Amniotic stem cell (primary cell): ENCODE results near the gene AATF.

Experiments used
- DNase-seq: peaks from one replicate; lab custom pipeline; 2025; lab: John Stamatoyannopoulos, UW

AATF gene

GRCh38 chr17:36941265-36942010, 7.3 kb upstream of the AATF start:
- DNase-seq, result no peak

DNA sequence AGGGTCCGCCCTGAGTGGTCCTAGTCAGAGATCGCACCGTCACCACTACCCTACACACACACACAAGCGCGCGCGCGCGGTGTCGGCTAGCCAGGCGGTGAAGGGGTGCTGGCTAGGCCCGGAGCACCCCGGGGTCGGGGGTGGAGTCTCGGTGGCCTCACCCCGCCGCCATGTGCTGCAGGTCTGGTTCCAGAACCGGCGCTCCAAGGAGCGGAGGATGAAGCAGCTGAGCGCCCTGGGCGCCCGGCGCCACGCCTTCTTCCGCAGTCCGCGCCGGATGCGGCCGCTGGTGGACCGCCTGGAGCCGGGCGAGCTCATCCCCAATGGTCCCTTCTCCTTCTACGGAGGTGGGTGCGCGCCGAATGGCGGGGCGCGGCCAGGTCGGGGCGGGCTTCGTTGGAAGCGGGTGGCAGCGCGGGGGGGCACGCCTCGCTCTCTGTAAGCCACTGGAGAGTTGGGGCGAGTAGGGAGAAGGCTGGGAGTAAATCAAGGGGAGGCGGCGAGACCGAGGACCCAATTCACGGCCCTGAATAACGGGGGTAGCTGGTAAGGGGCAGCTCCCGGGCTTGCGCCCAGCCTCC, 6.6 kb upstream of the AATF start:
- DNase-seq, result no peak

GRCh38 chr17:36942631-36943125, 6.1 kb upstream of the AATF start:
- DNase-seq, result no peak

GRCh38 chr17:36943250-36944191, 5.2 kb upstream of the AATF start:
- no peak for DNase-seq

DNA sequence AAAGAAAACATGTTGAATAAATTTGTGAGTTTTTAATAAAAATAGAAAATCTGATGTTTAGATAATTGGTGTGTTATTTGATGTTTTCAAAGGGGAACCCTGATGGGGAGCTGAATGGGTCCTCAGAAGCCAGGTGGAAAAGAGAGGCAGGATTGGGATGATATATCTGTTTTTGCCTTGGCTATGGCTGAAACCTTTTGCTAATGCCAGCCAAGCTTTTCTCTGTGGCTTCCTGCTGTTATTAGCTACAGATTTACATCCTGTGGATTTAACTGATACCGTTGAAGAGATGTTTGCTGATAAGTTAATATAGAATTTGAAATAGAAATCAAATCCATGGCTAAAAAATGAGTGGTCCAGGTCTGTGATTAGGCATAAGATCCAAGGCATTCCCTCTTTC, 4.2 kb upstream of the AATF start:
- DNase-seq, result no peak

DNA sequence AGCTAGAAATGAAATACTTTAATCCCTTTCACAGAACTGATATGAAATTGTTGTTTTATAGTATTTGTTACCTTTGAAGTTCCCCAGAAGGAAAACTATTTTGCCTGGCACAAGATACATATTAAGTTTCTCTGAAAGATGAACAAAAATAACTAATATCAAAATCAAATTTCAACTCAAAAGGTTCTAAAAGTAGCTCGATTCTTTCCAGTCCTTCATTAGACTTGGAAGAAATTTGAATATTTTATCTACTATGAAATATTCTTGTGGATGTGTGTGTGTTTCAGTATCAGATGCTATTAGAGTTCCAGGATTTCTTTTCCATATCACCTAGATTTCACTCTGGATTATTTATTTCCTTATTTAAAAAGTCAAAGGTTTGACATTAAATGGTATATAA, 3.6 kb upstream of the AATF start:
- no peak for DNase-seq

DNA sequence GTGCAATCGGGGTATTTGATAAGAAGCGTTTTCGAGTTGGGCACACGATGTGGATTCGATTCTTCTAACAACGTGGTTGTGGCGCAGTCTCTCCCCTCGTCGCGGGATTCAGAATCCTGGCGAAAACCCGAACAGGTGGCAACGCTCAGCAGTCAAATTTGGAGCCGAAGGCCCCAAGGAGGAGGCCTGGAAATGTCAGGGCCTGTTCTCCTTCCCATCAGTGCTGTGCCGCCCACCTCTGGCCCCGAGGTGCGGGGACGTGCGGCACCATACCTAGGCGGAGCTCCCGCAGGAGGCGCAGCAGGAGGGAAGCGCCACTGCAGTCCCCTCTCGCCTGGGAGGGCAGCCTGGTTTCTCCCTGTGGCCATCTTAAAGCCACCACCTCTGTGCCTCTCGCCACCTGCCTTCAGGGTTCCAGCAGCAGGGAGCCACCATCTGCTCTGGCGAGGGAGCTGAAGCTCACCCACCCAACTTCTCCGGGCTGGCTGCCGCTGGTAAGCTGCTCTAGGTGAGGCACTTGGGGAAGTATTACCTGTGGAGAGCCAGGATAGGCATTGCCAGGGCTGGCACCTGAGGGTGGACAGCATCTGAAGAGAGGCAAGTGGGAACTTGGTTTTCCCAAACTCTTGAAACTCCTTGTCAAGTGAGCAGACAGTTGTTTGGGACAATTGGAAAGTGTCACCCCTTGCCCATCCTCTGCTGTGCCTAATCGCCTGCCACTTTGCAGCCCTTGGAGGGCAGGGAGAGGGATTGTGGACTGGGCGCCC, 2.6 kb upstream of the AATF start:
- no peak for DNase-seq

DNA sequence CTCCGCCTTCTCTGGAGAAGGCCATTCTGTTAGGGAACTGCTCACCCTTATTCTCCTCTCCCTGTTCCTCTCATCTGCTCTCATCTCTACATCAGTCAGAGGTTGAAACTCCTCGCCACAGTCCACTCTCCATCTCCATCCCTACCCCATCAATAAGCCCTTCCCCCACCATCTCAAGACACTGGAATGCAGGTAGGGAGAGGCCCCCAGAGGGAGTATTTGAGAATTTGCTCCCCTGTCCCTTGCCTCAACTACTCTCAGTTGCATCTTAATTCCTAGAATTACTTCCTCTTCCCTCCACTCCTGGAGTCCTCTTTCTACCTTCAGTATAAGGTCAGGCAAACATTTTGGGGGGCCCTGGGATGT, 2.0 kb upstream of the AATF start:
- DNase-seq, result no peak

GRCh38 chr17:36947922-36948716, 635 bp upstream of the AATF start:
- DNase-seq, result no peak

GRCh38 chr17:36949461-36949927, 740 bp downstream of the AATF start:
- DNase-seq, result no peak

- no peak for DNase-seq
These were observed 1.3 kb downstream of the AATF start for GRCh38 chr17:36950027-36950426.

GRCh38 chr17:36951084-36951789, 2.5 kb downstream of the AATF start:
- DNase-seq, result no peak

GRCh38 chr17:36971508-36971907, 22.8 kb downstream of the AATF start:
- no peak for DNase-seq

- DNase-seq, result no peak
These were observed 23.5 kb downstream of the AATF start for GRCh38 chr17:36972186-36972700.

GRCh38 chr17:36972905-36973304, 24.2 kb downstream of the AATF start:
- DNase-seq, result no peak

DNA sequence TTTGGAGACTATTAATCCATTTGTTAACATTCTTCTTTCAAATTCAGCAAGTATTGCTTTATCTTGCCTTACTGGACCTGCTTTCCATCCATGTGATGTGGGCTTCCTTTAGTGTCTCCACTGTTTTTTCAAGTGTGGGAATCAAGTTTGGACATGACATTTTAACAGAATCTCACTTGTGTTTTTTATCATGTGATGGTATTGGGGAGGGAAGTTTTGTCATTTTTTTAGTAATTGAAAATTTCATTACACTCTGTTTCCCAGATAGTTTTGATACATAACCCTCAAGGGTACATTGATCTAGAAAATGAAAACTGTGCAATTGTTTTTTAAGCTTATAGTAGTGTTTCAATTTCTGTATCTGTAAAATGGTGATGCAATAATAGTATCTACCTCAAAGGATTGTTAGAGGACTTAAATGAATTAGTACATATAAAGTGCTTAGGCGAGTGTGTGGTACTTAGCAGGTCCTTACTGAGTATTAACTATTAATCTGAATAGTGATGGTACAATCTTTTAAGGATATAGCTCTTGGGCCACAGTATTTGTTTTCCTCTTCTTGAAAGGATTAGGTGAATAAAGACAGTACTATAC, 27.3 kb downstream of the AATF start:
- DNase-seq, result no peak

DNA sequence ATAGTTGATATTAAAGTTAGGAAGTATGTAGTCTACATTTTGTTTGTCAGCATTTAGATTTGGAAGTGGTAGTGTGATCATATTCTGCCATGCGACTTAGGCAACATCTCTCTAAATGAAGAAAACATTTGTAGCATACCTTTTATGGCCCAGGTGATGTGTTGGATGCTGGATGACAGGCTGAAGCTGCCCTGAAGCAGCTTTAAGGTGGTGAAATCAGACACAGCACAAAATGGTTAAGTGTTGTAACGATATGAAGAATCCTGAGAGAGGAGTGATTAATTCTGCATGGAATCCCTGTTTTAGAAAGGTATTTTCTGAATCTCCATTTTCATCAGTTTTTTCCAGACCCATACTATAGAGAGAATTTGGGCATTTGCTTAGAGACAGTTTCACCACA, 28.3 kb downstream of the AATF start:
- no peak for DNase-seq

DNA sequence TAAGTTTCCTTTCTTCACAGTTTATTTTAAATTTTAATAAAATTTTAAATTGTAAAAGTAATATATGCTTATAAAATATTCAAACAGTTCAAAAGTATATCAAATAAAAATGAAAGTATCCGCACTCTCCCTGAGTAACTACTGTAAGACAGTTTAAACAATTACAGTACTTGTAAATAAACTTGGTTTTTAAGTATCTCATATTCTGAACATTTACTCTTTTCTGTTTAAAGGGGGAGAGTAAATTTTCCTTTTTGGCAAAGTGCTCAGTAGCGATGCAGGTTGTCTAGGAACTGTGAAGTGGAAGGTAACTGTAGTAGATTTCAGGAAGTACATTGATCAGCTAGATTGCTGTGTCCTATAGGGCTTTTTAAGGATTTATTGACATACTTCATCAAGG, 28.8 kb downstream of the AATF start:
- no peak for DNase-seq

DNA sequence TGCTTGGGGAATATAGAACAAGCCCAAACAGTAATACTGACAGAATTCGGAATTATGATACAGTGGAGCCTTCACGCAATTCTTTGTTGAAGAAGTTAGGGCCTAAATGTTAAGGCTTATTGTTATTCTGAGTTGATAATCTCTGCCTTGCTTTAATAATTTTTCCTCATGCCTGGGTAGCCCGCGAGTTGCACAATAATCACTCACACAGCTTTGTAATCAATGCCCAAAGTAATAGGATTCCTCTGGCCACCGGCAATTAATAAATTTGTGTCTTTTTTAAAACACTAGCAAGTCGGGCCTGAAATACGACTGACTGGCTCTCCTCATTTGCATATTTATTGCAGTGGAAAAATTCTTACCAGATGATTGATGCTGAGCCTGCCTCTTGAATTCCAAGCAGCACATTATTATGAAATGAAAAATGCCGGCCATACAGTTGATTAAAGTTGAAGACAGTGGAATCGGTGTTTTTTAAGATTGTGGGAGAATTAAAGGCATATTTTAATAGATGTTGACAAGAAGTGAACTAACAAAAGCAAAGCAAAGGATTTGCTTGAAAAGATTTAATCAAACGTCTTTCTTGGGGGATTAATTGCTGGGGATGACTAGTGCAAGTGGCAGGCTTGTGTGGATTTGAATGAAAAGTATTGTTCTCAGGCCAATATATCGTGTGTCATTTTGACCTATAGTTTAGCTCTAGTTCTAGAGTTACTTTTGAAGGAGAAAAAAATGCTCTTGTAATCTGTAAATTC, 30.2 kb downstream of the AATF start:
- DNase-seq, result no peak
